GM19328 (cell line): ENCODE results near the gene RNF34.
A peak's percentile ranks its signal among the peaks of the same experiment; 100 is the strongest.

ENCODE experiments used
- ATAC-seq: cut with Tn5 transposase; IDR thresholded peaks from one replicate; pipeline ENCODE4 v1.9.1; 2021; ENCODE audit warnings: mild to moderate bottlenecking, moderate library complexity; ENCODE audit not compliant: unreplicated experiment

The RNF34 gene

DNA sequence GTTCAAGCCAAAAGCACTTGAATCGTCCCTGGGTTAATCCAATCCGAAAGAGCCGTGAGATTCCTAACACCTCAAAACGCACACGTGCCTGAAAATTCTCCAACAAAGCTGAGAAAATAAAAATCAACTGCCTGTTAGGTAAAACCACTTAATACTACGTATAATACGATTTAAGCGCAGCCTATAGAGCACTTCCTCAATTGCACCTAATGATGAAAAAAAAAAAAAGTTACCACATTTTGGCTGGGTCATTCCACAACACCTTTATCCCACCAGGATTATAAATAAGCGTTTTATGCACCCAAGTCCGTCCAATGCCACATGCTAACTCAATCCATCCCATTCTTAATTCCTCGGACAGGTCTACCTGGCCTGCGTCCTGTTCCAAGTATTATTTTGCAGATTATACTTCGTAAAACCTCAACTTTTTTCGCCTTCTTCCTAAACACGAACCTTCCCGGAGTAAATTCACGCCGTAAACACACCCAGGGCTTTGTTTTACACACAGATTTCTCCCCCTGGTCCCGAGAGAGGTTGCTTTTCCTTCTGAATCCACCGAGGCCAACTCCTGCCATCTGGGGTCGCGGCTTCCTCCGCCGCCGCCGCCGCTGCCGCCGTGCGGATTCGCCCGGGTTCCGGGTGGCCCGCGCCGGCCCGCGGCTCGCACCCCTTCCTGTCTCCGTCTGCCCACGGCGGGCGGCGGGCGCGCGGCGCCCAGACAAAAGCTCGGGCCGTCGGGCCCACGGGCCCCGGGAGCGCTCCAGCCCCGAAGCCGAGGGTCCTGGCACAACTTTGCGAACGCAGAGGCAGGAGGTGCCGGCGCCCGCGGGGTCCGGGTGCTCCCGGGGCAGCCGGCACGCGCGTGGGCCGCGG lies 66.2 kb downstream of the RNF34 start:
- ATAC-seq: peak; percentile 4

DNA sequence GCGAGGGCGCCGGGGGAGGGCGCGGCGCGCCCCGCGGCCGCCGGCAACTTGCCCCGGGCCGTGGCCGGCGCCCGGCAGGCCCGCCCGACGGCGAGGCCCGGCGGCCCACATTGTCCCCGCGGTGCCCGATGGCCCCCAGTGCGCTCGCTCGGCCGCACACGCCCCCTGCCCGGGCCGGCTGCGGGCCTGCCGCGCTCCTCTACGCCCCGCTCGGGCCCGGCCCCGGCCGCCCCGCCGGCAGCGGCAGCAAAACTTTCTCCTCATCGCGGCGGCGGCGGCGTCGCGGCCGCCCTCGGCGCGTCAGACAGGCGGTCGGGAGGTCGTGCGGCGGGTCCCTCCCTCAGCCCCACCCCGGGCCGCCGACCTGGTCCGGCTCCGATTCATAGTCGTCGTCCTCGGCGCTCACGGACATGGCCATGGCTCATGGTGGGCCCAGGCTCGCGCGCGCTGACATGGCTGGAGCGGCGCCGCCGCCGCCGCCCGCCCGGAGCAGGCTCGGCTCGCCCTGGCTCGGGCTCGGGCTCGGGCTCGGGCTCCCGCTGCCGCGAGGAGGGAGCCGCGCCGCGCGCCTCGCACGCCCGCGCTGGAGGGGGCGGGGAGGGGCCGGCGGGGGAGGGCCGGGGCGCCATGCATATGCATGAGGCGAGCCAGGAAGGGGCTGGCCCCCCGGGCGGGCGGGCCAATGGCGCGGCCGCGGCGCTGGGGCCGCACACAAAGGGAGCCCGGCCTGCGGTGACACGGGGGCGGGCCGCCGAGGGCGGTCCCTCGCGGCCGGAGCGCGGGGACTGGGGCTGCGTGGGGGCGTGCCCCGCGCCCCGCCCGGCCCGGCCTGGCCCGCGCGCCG lies 67.1 kb downstream of the RNF34 start:
- ATAC-seq: peak; percentile 87

DNA sequence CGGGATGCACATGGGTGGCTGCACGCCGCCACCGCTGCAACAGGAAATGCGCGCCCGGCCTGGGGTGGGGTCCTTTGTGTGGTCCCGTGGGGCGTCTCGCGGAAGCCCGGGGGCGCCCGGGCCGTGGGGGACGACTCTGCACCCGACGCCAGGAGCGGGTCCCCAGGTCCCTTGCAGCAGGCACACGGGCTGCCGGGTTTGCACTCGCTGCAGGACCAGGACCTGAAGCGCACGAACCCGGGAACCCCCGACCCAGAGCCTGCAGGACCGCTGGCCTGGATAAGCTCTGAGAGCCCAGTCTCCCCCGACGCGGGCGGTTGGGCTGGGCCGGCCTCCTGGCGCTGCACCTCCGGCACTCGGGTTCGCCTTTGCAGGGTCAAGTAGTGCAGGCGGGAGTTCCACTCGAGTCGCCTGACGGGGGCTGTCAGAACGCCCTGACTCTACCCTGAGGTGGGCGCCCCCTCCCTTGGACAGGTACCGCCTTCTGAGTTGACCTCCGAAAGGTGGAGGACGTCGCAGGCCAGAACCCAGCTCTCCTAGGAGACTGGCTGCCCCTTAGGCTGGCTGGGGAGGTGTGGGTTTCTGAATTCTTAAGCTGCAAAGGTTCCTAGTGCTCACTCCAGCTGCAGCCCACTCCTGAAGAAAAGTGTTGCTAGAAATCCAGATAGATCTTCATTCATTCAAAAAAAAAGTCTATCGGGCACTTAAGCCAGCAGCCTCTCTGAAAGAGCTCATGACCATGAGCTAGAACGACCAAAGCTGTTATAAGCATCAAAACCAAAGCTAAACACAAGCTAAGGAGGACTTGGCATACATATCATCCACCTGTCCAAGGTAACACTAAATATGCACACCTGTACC lies 68.0 kb downstream of the RNF34 start:
- no peak for ATAC-seq

DNA sequence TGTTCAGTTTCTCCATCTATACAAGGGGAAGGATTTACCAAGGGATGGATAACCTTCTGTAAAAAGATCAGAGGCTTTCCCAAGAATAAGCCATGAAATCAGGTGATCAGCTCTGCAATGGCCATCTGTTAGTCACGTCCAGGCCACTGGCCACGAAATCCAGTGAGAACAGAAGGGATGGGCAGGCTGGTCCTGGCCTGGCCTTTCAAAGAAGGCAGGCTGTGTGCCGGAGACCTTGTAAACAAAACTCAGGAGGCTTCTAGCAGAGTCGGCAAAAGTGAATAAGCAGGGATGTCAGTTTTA lies 68.5 kb downstream of the RNF34 start:
- ATAC-seq: no peak

DNA sequence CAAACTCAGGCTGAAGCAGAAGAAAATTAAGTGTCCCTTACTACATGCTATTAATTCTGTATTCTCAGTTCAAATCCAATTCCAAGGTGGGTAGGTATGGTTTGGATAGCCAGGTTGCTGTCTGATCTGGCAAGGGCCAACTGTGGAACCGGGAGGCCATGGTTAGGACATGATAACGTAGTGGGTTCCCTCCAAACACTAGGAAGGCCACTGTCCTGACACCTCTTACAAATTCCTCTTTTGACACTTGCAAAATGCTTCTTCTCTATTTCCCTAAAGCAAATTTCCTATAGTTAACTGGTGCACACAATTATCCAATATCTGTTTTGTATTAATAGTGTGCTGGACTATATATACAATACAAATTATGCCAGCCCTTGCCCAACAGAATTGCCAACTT lies 70.8 kb downstream of the RNF34 start:
- ATAC-seq: no peak

DNA sequence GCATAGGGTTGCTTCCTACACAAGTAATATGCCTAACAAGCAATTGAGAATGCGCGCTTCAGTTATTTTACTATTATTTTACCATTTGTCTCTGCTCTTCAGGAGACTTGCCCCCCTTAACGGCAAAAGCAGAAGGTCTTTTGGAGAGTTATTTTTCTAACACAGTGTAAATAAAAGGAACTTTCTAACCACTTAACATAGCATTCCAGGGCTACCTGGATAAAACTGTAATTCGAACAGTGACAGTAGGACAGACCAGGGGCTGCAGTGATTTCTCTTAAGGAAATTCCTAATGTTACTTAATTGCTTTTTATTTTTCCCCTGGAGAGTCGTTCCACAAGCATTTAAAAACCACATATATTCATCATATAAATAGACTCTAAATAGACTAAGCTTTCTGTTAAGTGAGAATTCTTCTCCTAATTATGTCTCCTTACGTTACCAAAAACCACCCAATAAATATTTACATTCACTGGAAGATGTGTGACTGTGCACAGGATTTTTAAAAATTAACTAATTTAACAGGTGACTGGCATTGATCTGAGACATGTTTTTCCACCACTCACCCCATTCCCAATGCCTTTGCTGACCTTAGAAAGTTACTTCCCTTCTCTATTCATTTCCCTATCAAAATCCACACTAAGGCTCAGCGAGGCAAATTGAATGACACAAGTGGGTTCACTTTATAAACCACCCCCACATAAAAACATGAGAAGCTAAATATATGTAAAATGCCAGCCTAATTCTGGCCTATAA lies 72.4 kb downstream of the RNF34 start:
- ATAC-seq: no peak
